HFF-Myc (cell line): ENCODE results near the gene MPST.

Source experiments
- DNase-seq: peaks from one replicate; pipeline ENCODE4 v3.0.0-alpha.2; 2011; ENCODE audit warnings: low read depth; ENCODE audit errors: extremely low read depth
- H3K4me3 ChIP-seq: replicated peaks from 2 replicates; pipeline ENCODE4 v1.5.1; 2011; ENCODE audit warnings: low read depth, mild to moderate bottlenecking, control low read depth, low read length
- TF ChIP-seq, protein P1 (sequence below): IDR thresholded peaks from 2 replicates; pipeline ENCODE4 v1.5.1; 2012; ENCODE audit warnings: mild to moderate bottlenecking, low read depth, low read length, control low read depth; ENCODE audit errors: missing control alignments

Gene MPST

DNA sequence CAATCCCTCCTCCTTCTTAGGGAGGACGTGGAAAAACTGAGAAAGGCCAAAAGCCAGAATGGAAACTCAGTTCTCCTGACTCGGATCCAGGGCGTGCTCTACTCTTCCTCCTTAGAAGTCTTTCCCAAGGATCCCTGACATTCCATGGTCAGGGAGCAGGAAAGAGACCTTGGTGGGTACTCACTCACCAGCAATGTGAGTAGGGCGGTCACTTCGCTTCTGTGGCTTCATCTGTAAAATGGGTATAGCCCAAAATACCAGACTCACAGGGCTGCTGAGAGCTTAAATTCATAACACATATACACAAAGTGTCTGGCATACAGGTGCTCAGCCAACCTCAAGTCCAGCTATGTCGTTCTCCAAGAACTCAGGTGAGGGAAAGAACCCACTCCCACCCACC is 31.4 kb downstream of the MPST start:
- no peak for DNase-seq
- TF ChIP-seq, protein P1, sequence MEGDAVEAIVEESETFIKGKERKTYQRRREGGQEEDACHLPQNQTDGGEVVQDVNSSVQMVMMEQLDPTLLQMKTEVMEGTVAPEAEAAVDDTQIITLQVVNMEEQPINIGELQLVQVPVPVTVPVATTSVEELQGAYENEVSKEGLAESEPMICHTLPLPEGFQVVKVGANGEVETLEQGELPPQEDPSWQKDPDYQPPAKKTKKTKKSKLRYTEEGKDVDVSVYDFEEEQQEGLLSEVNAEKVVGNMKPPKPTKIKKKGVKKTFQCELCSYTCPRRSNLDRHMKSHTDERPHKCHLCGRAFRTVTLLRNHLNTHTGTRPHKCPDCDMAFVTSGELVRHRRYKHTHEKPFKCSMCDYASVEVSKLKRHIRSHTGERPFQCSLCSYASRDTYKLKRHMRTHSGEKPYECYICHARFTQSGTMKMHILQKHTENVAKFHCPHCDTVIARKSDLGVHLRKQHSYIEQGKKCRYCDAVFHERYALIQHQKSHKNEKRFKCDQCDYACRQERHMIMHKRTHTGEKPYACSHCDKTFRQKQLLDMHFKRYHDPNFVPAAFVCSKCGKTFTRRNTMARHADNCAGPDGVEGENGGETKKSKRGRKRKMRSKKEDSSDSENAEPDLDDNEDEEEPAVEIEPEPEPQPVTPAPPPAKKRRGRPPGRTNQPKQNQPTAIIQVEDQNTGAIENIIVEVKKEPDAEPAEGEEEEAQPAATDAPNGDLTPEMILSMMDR = no peak
- peak overlapping the region; percentile 66; the same call in 1 of the 2 replicates for H3K4me3 ChIP-seq

DNA sequence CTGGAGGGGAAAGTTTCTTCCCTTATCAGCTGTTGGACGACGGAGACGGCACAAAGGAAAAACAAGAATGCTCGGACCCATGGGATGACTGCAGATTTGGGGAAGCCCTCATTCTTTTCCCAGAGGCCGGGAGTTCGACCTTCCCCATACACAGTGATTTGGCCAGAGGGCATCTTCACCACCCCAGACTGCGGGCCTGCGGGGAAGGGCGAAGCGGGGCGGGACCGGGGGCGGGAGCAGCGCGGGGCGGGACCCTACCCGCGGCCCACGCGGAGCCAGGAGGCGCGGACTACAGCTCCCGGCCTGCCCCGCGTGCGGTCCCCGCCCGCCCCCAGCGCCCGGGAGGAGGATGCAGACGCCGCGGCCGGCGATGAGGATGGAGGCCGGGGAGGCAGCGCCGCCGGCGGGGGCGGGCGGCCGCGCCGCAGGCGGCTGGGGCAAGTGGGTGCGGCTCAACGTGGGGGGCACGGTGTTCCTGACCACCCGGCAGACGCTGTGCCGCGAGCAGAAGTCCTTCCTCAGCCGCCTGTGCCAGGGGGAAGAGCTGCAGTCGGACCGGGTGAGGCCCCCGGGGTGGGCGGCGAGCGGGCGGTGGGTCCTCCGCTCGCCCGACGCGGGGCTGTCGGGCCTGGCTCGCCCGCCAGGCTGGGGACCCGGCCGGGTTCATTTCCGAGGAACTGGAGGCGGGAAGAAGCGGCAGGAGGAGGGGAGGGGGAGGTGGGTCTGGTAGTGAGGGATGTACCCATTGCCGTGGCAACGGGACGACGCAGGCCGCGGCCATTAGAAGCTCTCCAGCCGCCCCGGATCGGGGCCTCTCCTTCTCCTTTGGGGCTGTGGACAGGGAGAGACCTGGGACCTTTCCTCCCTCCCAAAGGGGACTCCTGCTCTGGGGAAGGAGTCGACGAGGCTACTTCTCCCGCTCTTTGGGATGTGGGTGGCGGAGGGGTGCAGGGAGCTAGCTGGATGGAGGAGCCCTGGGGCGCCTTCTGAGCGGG is 32.1 kb downstream of the MPST start, which contains the start of gene KCTD17:
KCTD17 (plus strand) TSS at position 352 of the 995 bp plus-strand sequence; CDS start at position 371, 19 bp downstream.
- no peak for DNase-seq
- H3K4me3 ChIP-seq = peak within 1 kb of the TSS; percentile 66
- TF ChIP-seq, protein P1 = no peak

DNA sequence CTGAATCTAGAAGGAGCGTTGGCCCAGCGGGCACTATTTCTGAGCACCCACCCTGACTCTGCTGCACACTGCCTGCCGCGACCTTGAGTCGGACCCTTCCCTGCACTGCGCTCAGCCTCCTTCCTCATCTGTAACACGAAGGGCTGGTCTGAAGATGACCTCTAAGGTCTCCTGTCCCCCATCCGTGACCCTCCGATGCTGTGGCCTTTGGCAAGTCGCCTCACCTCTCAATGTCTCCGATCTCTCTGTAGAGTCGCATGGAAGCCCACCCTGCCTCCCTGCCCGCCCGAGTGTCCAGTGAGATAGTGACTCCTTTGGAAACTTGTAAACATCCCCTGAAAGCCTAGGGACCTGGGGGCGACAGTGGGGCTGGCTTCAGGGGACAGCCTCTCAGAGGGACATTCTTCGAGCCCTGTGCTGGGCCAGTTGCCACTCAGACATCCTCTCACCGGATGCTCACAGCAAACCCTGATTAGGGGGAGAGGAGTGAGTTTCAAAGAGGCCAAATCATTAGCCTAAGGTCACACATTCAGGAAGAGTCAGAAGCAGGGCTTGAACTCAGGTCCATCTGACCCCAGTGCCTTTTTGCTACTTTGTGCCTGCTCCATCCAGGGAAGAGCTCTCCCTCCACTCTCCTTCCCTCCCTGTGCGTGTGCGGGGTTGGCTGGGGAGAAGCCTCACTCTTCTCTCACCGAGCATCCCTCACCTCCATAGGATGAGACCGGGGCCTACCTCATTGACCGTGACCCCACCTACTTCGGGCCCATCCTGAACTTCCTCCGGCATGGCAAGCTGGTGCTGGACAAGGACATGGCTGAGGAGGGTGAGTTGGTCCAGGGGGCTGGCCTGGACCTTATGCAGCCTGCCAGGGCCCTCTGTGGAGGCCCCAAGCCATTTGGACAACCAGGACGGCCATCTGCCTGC is 33.1 kb downstream of the MPST start:
- no peak for DNase-seq
- TF ChIP-seq, protein P1 = no peak
- peak overlapping the region; percentile 66 for H3K4me3 ChIP-seq

DNA sequence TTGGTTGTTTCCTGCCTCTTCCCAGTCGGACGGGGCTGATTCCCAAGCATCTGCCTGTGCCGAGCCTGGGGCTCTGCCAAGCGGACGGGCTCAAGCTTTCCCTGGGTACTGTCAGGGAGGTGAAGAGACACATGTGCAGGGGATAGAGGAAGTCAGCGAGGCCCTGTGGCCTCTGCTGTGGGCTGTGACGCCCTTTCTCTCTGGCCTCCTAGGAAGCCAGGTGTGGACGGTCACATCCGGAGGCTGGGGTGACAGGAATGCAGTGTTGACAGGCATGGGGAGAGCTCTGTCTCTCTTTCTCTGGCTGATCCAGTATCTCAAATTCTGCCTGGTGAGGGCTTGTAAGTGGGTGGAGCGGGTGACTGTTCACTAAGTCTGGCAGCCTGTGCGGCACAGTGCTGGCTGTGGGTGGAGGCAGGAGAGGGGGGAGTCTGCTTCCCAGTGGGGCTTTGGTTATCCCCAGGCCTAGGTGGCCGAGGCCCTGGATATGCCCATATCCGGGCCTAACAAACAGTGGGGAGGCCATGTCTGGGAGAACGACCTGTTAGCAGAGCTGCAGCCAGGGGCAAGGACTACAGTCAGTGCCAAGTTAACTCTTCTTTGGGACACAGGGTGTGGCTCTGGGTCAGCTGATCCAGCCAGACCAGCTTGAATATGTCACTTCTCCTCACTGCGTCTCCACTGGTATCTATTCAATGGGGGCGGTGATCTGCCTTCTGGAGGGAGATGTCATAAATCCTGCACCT is 33.9 kb downstream of the MPST start:
- TF ChIP-seq, protein P1 = no peak
- DNase-seq = no peak
- H3K4me3 ChIP-seq = no peak overlapping the region

DNA sequence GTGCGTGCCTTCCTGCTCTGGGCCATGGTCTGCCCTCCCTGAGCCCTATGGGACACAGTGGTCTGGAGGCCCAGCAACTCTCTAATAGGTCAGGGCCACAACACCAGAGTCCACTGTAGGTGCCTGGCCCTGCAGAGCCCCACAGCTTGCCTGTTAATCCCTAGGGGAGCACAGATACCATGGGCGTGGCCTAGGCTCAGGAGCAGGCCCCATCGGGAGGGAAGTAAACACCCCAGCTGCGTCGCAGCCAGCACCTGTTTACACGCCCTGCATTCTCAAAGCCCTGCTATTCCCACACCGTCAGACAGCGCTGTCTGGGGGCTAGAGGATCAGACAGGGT is 34.5 kb downstream of the MPST start:
- H3K4me3 ChIP-seq = no peak overlapping the region
- TF ChIP-seq, protein P1 = no peak
- DNase-seq = no peak

DNA sequence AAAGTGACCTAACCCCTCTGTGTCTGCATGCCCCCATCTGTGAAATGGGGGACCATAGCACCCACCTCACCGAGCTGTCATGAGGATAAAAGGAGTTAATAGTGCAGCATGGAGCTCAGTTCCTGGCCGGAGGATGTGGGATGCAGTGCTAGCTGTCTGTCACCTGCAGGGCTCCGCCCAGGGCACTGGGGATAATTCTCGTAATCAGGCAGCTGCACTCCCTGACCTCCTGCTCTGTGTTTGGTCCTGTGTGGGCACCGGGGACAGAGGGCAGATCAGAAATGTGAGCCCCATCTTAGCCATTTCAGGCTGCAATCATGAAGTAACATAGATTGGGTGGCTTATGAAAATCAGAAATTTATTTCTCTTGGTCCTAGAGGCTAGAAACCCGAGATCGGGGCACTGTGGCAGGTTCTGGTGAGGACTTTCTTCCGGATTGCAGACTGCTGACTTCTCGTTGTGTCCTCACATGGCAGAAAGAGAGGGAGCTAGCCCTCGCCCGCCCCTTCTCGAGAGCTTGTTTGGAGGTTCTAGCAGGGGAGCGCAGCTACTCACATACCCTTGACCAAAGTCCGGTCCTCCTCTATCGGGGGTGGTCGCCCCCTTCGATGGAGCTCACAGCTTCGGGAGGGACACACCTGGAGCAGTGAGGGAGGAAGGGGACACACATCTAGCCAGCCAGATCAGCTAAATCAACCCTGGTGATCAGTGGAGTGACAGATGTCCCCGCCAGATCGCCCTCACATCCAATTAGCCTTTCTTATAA is 35.2 kb downstream of the MPST start:
- no peak overlapping the region for H3K4me3 ChIP-seq
- TF ChIP-seq, protein P1 = no peak
- no peak for DNase-seq
